Gastroesophageal sphincter (tissue), 4 donors: Measurements from ENCODE around the gene TMC6. TPM values are rescaled to one million over a fixed set of nuclear protein-coding genes. Genes with fewer than 3 reads are reported as not detected.

Experiments used
- ATAC-seq: fragments of 150-250 bp; one replicate; pipeline ENCODE4 v1.9.1; 2016; ENCODE audit warnings: mild to moderate bottlenecking, moderate library complexity
- H3K27ac ChIP-seq, 4 donors: fragments of 200-600 bp; sonication (generic) in 3 of 4; 1 replicate in 3 of 4; 2 replicates in 1 of 4; pipeline ENCODE4 v1.5.1; 2016 to 2019
- H3K27me3 ChIP-seq: fragments of 200-600 bp; sonication (generic); one replicate; pipeline ENCODE4 v1.5.1; 2019
- H3K36me3 ChIP-seq, 2 donors: fragments of 200-600 bp; sonication (generic); one replicate each; pipeline ENCODE4 v1.5.1; 2019; ENCODE audit warnings: control low read depth in 1 of 2
- H3K4me1 ChIP-seq, 3 donors: fragments of 200-600 bp; sonication (generic); 1 replicate in 2 of 3; 2 replicates in 1 of 3; pipeline ENCODE4 v1.5.1; 2016 to 2019; ENCODE audit warnings: control low read depth in 2 of 3
- H3K4me3 ChIP-seq, 2 donors: fragments of 200-600 bp; sonication (generic); one replicate each; pipeline ENCODE4 v1.5.1; 2019; ENCODE audit warnings: mild to moderate bottlenecking in 1 of 2, moderate library complexity in 1 of 2
- H3K9me3 ChIP-seq, 3 donors: fragments of 200-600 bp; sonication (generic); one replicate each; pipeline ENCODE4 v1.5.1; 2017 to 2019; ENCODE audit warnings: control low read depth in 2 of 3
- EP300 ChIP-seq: sonication (generic); formaldehyde crosslinking; IDR thresholded peaks from one replicate; pipeline ENCODE4 v1.6.1; 2017; ENCODE audit warnings: antibody characterized with exemption, mild to moderate bottlenecking
- POLR2A ChIP-seq, 2 donors: fragments of 450-650 bp; IDR thresholded peaks; one replicate each; pipeline ENCODE4 v1.6.1; 2017; ENCODE audit warnings: antibody characterized with exemption in 2 of 2, mild to moderate bottlenecking in 2 of 2, moderate library complexity in 1 of 2
- POLR2AphosphoS5 ChIP-seq: sonication (generic); formaldehyde crosslinking; IDR thresholded peaks from one replicate; pipeline ENCODE4 v1.6.1; 2017; ENCODE audit warnings: antibody characterized with exemption
- WGBS, 2 donors: methylation state at CpG; one replicate each; pipeline ENCODE4 v1.1.5; 2018; ENCODE audit warnings: low coverage in 1 of 2; 5-methylcytosine and 5-hydroxymethylcytosine counted together
- small RNA-seq, 4 donors: library from RNA; depleted of rRNA; stranded (forward); fragments of <200 nt; gene quantifications; one replicate each; pipeline ENCODE3, GENCODE V24; 2016
- total RNA-seq, 4 donors: library from RNA; depleted of rRNA; stranded (reverse); fragments of >200 nt; gene quantifications; one replicate each; pipeline ENCODE4 v1.1.0, GENCODE V29; 2016
- TF ChIP-seq, protein P1 (sequence below), 4 experiments: fragments of 200-600 bp in 2 of 4; fragments of 450-650 bp in 2 of 4; sonication (generic) in 1 of 4; IDR thresholded peaks; one replicate each; pipeline ENCODE4 v1.5.1; 2017 to 2019; ENCODE audit warnings: antibody characterized with exemption in 4 of 4, mild to moderate bottlenecking in 2 of 4, moderate library complexity in 2 of 4

The TMC6 gene
- total RNA-seq, 4 donors from 2014 or later: 12.4 to 19.0 (median 15.5) TPM

DNA sequence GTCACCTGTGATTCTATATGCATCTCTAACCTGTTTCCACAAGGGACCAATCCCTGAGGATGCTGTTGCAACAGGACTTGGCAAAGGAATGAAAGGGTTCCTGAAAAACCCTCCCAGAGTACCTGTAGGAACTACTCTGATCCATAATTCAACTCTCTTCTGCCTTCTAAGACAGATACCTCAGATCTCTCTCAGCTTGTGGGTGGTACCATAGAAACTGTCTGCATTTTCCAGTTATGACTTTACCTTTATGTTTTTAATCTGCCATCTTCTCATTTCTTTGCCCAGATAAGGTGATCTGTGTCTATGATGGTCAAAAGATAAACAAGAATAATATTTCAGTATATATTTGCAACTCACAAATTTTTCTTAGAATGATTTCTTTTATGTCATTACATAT is 65.1 kb downstream of the TMC6 start:
- ATAC-seq: no peak
- Histone ChIP-seq H3K27me3 (no peaks in the 10 kb centered on the region), H3K36me3 (peaks cover 2 to 34% of the 10 kb centered on the region in 2 donors)

DNA sequence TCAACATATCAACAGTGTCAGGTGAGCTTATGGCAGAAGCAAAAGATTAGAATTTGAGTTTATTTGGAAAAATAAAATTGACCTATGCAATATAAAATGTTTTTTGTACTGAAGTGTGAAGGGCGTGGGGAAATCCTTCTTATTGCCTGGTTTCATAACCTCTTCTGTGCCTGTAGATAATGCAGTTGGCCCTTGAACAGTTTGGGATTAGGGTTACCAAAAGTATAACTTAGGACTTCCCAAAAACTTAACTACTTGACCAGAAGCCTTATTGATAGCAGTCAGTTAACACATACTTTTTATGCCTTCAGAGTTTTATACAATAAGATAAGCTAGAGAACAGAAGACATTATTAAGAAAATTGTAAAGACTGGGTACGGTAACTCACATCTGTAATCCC is 66.0 kb downstream of the TMC6 start:
- H3K4me3 ChIP-seq: no peak overlapping the region
- H3K9me3 ChIP-seq: no peaks in the 10 kb centered on the region
- H3K4me1 ChIP-seq: peaks cover 0 to 35% (median 8%) of the 10 kb centered on the region in 3 donors
- ATAC-seq: no peak
- WGBS, 2 donors: 89 to 94% methylated on average over 2 of the region's 2 CpGs
- H3K27me3 ChIP-seq: no peaks in the 10 kb centered on the region
- peaks cover 2 to 25% of the 10 kb centered on the region in 2 donors for H3K36me3 ChIP-seq
- no peak overlapping the region for H3K27ac ChIP-seq
- TF ChIP-seq EP300: no peak

More for the DNA sequence above, 65.1 kb downstream of the TMC6 start:
- H3K4me3 ChIP-seq: no peak overlapping the region
- H3K9me3 ChIP-seq: no peaks in the 10 kb centered on the region
- H3K4me1 ChIP-seq: peaks cover 0 to 26% (median 3%) of the 10 kb centered on the region in 3 donors
- no peak overlapping the region for H3K27ac ChIP-seq
- TF ChIP-seq POLR2A (IDR thresholded peaks at IDR 0.05) (no peak), POLR2AphosphoS5 (no peak), EP300 (no peak)
- TF ChIP-seq, protein P1, sequence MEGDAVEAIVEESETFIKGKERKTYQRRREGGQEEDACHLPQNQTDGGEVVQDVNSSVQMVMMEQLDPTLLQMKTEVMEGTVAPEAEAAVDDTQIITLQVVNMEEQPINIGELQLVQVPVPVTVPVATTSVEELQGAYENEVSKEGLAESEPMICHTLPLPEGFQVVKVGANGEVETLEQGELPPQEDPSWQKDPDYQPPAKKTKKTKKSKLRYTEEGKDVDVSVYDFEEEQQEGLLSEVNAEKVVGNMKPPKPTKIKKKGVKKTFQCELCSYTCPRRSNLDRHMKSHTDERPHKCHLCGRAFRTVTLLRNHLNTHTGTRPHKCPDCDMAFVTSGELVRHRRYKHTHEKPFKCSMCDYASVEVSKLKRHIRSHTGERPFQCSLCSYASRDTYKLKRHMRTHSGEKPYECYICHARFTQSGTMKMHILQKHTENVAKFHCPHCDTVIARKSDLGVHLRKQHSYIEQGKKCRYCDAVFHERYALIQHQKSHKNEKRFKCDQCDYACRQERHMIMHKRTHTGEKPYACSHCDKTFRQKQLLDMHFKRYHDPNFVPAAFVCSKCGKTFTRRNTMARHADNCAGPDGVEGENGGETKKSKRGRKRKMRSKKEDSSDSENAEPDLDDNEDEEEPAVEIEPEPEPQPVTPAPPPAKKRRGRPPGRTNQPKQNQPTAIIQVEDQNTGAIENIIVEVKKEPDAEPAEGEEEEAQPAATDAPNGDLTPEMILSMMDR (IDR thresholded peaks at IDR 0.05): no peak

Small RNAs within 50 kb of the gene (small RNA-seq; reads per million reads assigned to genes)
- 0 reads per million in 4 donors for gene RNU6-625P

Other genes with a start within 250 kb of the TMC6 start
- gene TNRC6C, start 170.1 kb downstream of the TMC6 start, total RNA-seq: 10 to 100 TPM; 15.8 to 30.3 (median 27.7) TPM
- gene TMC8, start 2.0 kb upstream of the TMC6 start, total RNA-seq: 10 to 100 TPM in 1 of 4 donors, 1 to 10 TPM in 3; 1.7 to 12.0 (median 3.0) TPM
- gene C17orf99, start 17.6 kb upstream of the TMC6 start, total RNA-seq: not detected
- gene SYNGR2, start 39.8 kb upstream of the TMC6 start, total RNA-seq: 100 to 1,000 TPM in 1 of 4 donors, 10 to 100 TPM in 3; 49.9 to 151 (median 81.2) TPM
- 10 to 100 TPM in 2 of 4 donors, 1 to 10 TPM in 2; 3.4 to 24.8 (median 12.1) TPM for gene TK1, start 58.3 kb upstream of the TMC6 start, total RNA-seq
- gene AFMID, start 58.6 kb upstream of the TMC6 start, total RNA-seq: 10 to 100 TPM; 14.9 to 43.9 (median 31.6) TPM
- 1 to 10 TPM in 1 of 4 donors, under 1 TPM in 1, not detected in 2; 0.27 to 1.6 TPM for gene BIRC5, start 85.5 kb upstream of the TMC6 start, total RNA-seq
- gene TMEM235, start 102.9 kb upstream of the TMC6 start, total RNA-seq: not detected
- gene SOCS3, start 231.3 kb upstream of the TMC6 start, total RNA-seq: 100 to 1,000 TPM in 1 of 4 donors, 10 to 100 TPM in 3; 11.5 to 423 (median 38.2) TPM
- 10 to 100 TPM; 24.1 to 53.0 (median 38.8) TPM for gene PGS1, start 249.9 kb upstream of the TMC6 start, total RNA-seq